HEK293 (cell line): ENCODE results near the gene HHAT.

Experiments
- CTCF ChIA-PET: fragments of 350-600 bp; formaldehyde crosslinking; extraction: SDS; loops from one replicate; lab custom pipeline; 2021; ENCODE audit warnings: antibody characterized with exemption; lab: Yijun Ruan, JAX
- POLR2A ChIA-PET: fragments of 300-600 bp; formaldehyde crosslinking; extraction: SDS; loops from one replicate; lab custom pipeline; 2020; ENCODE audit warnings: antibody characterized with exemption, inconsistent platforms; lab: Yijun Ruan, JAX
- H3K27ac ChIP-seq: fragments of 200-500 bp; sonication (Bioruptor generic); 2 replicates; pipeline ENCODE4 v1.5.1; 2014; ENCODE audit warnings: low read depth, low read length, control low read depth, inconsistent platforms; ENCODE audit errors: extremely low read depth
- H3K36me3 ChIP-seq, 2 experiments: fragments of 200-500 bp in 1 of 2; sonication (Bioruptor generic) in 1 of 2; 1 replicate in 1 of 2; 2 replicates in 1 of 2; pipeline ENCODE4 v1.5.1; 2014 to 2017; ENCODE audit warnings: inconsistent platforms in 2 of 2, low read length in 2 of 2; ENCODE audit not compliant: control insufficient read depth in 2 of 2, insufficient read depth in 1 of 2
- H3K4me1 ChIP-seq: fragments of 200-500 bp; sonication (Bioruptor generic); 2 replicates; pipeline ENCODE4 v1.5.1; 2014; ENCODE audit warnings: mild to moderate bottlenecking, low read length, inconsistent platforms; ENCODE audit not compliant: control insufficient read depth, insufficient read depth
- H3K4me3 ChIP-seq: 2 replicates; pipeline ENCODE4 v1.5.1; 2011; ENCODE audit warnings: low read depth, mild to moderate bottlenecking, control low read depth, low read length, moderate library complexity
- H3K9me3 ChIP-seq: fragments of 200-500 bp; sonication (Bioruptor generic); 2 replicates; pipeline ENCODE4 v1.5.1; 2014; ENCODE audit warnings: low read depth, low read length, inconsistent platforms; ENCODE audit not compliant: control insufficient read depth, insufficient read depth
- BCL11A ChIP-seq: fragments of 450-650 bp; formaldehyde crosslinking; IDR thresholded peaks from 2 replicates; pipeline ENCODE4 v1.5.1; 2016; ENCODE audit warnings: low read depth, missing biosample characterization, missing genetic modification characterization
- EGR2 ChIP-seq: fragments of 450-650 bp; formaldehyde crosslinking; IDR thresholded peaks from 2 replicates; pipeline ENCODE4 v1.5.1; 2016; ENCODE audit warnings: low read depth, missing biosample characterization, missing genetic modification characterization
- FEZF1 ChIP-seq: fragments of 450-650 bp; formaldehyde crosslinking; IDR thresholded peaks from 2 replicates; pipeline ENCODE4 v1.5.1; 2016; ENCODE audit warnings: missing biosample characterization, missing genetic modification characterization
- GLIS2 ChIP-seq: fragments of 450-650 bp; formaldehyde crosslinking; IDR thresholded peaks from 2 replicates; pipeline ENCODE4 v1.5.1; 2016; ENCODE audit warnings: missing biosample characterization, missing genetic modification characterization
- MEIS1 ChIP-seq: sonication (generic); formaldehyde crosslinking; IDR thresholded peaks from 2 replicates; pipeline ENCODE4 v1.8.1; 2022; ENCODE audit warnings: missing genetic modification reagents, mild to moderate bottlenecking, borderline replicate concordance
- PRDM1 ChIP-seq: fragments of 450-650 bp; formaldehyde crosslinking; IDR thresholded peaks from 2 replicates; pipeline ENCODE4; 2016; ENCODE audit warnings: missing biosample characterization, missing genetic modification characterization
- SALL2 ChIP-seq: fragments of 450-650 bp; formaldehyde crosslinking; IDR thresholded peaks from 2 replicates; pipeline ENCODE4 v1.5.0; 2017; ENCODE audit warnings: missing biosample characterization, mild to moderate bottlenecking, missing genetic modification characterization, borderline replicate concordance
- SP2 ChIP-seq: fragments of 450-650 bp; formaldehyde crosslinking; IDR thresholded peaks from 2 replicates; pipeline ENCODE4 v1.5.1; 2016; ENCODE audit warnings: missing biosample characterization, missing genetic modification characterization
- ZBTB21 ChIP-seq: fragments of 450-650 bp; formaldehyde crosslinking; IDR thresholded peaks from 2 replicates; pipeline ENCODE4 v1.5.1; 2017; ENCODE audit warnings: missing biosample characterization, missing genetic modification characterization
- ZBTB7A ChIP-seq: fragments of 450-650 bp; formaldehyde crosslinking; IDR thresholded peaks from 2 replicates; pipeline ENCODE4 v1.5.1; 2016; ENCODE audit warnings: low read depth, missing biosample characterization, missing genetic modification characterization
- ZFHX2 ChIP-seq: fragments of 450-650 bp; formaldehyde crosslinking; conservative IDR thresholded peaks from 2 replicates; pipeline ENCODE4 v1.5.1; 2016; ENCODE audit warnings: missing biosample characterization, missing genetic modification characterization
- ZFP3 ChIP-seq: fragments of 450-650 bp; formaldehyde crosslinking; IDR thresholded peaks from 2 replicates; pipeline ENCODE4 v1.5.1; 2016; ENCODE audit warnings: low read depth, missing biosample characterization, missing genetic modification characterization
- ZFP41 ChIP-seq: fragments of 450-650 bp; formaldehyde crosslinking; IDR thresholded peaks from 2 replicates; pipeline ENCODE4 v1.5.1; 2016; ENCODE audit warnings: missing biosample characterization, missing genetic modification characterization, borderline replicate concordance
- ZNF132 ChIP-seq: fragments of 450-650 bp; formaldehyde crosslinking; IDR thresholded peaks from 2 replicates; pipeline ENCODE4 v1.5.1; 2017; ENCODE audit warnings: missing biosample characterization, missing genetic modification characterization, borderline replicate concordance
- ZNF2 ChIP-seq: fragments of 450-650 bp; formaldehyde crosslinking; IDR thresholded peaks from 2 replicates; pipeline ENCODE4 v1.5.1; 2016; ENCODE audit warnings: missing biosample characterization, missing genetic modification characterization
- ZNF221 ChIP-seq: fragments of 450-650 bp; formaldehyde crosslinking; IDR thresholded peaks from 2 replicates; pipeline ENCODE4 v1.5.1; 2017; ENCODE audit warnings: missing biosample characterization, missing genetic modification characterization, borderline replicate concordance
- ZNF223 ChIP-seq: fragments of 450-650 bp; formaldehyde crosslinking; IDR thresholded peaks from 2 replicates; pipeline ENCODE4 v1.5.1; 2016; ENCODE audit warnings: missing biosample characterization, missing genetic modification characterization
- ZNF24 ChIP-seq: fragments of 450-650 bp; formaldehyde crosslinking; IDR thresholded peaks from 2 replicates; pipeline ENCODE4 v1.5.1; 2016; ENCODE audit warnings: missing biosample characterization, missing genetic modification characterization
- ZNF292 ChIP-seq: fragments of 450-650 bp; formaldehyde crosslinking; IDR thresholded peaks from 2 replicates; pipeline ENCODE4 v1.5.1; 2016; ENCODE audit warnings: low read depth, missing biosample characterization, missing genetic modification characterization, borderline replicate concordance
- ZNF335 ChIP-seq: fragments of 450-650 bp; formaldehyde crosslinking; conservative IDR thresholded peaks from 2 replicates; pipeline ENCODE4 v1.5.1; 2016; ENCODE audit warnings: missing biosample characterization, missing genetic modification characterization
- ZNF416 ChIP-seq: fragments of 450-650 bp; formaldehyde crosslinking; IDR thresholded peaks from 2 replicates; pipeline ENCODE4 v1.5.1; 2016; ENCODE audit warnings: missing biosample characterization, missing genetic modification characterization
- ZNF585B ChIP-seq: fragments of 450-650 bp; formaldehyde crosslinking; IDR thresholded peaks from 2 replicates; pipeline ENCODE4 v1.5.1; 2016; ENCODE audit warnings: missing biosample characterization, missing genetic modification characterization
- ZNF621 ChIP-seq: fragments of 450-650 bp; formaldehyde crosslinking; IDR thresholded peaks from 2 replicates; pipeline ENCODE4 v1.5.1; 2017; ENCODE audit warnings: missing biosample characterization, missing genetic modification characterization
- ZNF654 ChIP-seq: fragments of 450-650 bp; formaldehyde crosslinking; IDR thresholded peaks from 2 replicates; pipeline ENCODE4 v1.5.1; 2016; ENCODE audit warnings: low read depth, missing biosample characterization, missing genetic modification characterization
- ZNF664 ChIP-seq: fragments of 450-650 bp; formaldehyde crosslinking; IDR thresholded peaks from 2 replicates; pipeline ENCODE4 v1.5.1; 2016; ENCODE audit warnings: missing biosample characterization, missing genetic modification characterization
- ZNF777 ChIP-seq: fragments of 450-650 bp; formaldehyde crosslinking; IDR thresholded peaks from 2 replicates; pipeline ENCODE4 v1.5.1; 2017; ENCODE audit warnings: missing biosample characterization, missing genetic modification characterization, borderline replicate concordance
- ZNF785 ChIP-seq: fragments of 450-650 bp; formaldehyde crosslinking; IDR thresholded peaks from 2 replicates; pipeline ENCODE4 v1.5.1; 2016; ENCODE audit warnings: missing biosample characterization, missing genetic modification characterization
- ZXDB ChIP-seq: fragments of 450-650 bp; formaldehyde crosslinking; IDR thresholded peaks from 2 replicates; pipeline ENCODE4 v1.5.1; 2016; ENCODE audit warnings: missing biosample characterization, missing genetic modification characterization
- TF ChIP-seq, protein P1 (sequence below): fragments of 450-650 bp; formaldehyde crosslinking; IDR thresholded peaks from 2 replicates; pipeline ENCODE4 v1.5.1; 2016; ENCODE audit warnings: missing biosample characterization, missing genetic modification characterization
- TF ChIP-seq, protein P2 (sequence below): fragments of 450-650 bp; formaldehyde crosslinking; IDR thresholded peaks from 2 replicates; pipeline ENCODE4 v1.5.1; 2016; ENCODE audit warnings: missing biosample characterization, missing genetic modification characterization
- TF ChIP-seq, protein P3 (sequence below): fragments of 450-650 bp; formaldehyde crosslinking; IDR thresholded peaks from 2 replicates; pipeline ENCODE4 v1.5.1; 2016; ENCODE audit warnings: missing biosample characterization, missing genetic modification characterization, low read depth
- TF ChIP-seq, protein P4 (sequence below): fragments of 450-650 bp; formaldehyde crosslinking; IDR thresholded peaks from 2 replicates; pipeline ENCODE4 v1.5.1; 2017; ENCODE audit warnings: missing biosample characterization, missing genetic modification characterization
- TF ChIP-seq, protein P5 (sequence below): fragments of 450-650 bp; formaldehyde crosslinking; IDR thresholded peaks from 2 replicates; pipeline ENCODE4 v1.5.1; 2016; ENCODE audit warnings: missing biosample characterization, missing genetic modification characterization

Gene HHAT

DNA sequence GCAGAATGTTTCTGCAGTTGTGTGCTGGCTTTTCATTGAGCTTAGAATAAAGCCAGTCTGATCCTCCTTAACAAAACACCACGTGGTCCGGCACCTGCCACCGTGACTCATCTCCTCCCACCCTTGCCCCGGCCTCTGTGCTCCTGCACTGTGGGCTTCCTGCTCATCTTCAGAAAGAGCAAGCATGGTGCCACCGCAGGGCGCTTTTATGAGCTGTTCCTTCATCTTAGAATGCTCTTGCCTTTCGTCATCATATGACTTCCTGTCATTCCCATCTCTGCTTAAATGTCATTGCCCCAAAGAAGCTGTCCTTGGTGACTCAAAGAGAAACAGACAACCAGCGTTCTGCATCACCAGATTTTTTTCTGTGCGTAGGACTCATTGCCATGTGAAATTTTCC is 117.8 kb downstream of the HHAT start:
- Histone ChIP-seq H3K36me3 (no peaks in the 10 kb centered on the region), H3K4me3 (no peak overlapping the region), H3K9me3 (no peaks in the 10 kb centered on the region), H3K4me1 (peaks cover 5% of the 10 kb centered on the region), H3K27ac (no peak overlapping the region)
- ChIA-PET POLR2A (no interaction called here), CTCF (interaction anchor here (0.6 to 9.1 kb wide), 18 partner anchors 11 to 768 kb away, joined by 3 to 136 read pairs (median 6); partner anchors contain the start of gene KCNH1)
- TF ChIP-seq SP2 (tag by site-specific recombination) (no peak), BCL11A (tag by site-specific recombination) (no peak), ZNF585B (tag by site-specific recombination) (no peak), FEZF1 (tag by site-specific recombination) (peak; percentile 50), ZXDB (tag by site-specific recombination) (no peak), ZNF621 (tag by site-specific recombination) (no peak), ZNF2 (tag by site-specific recombination) (no peak), ZBTB21 (0 out of 2 replicates have a peak, but pooled peaks have one; percentile 24), PRDM1 (tag by site-specific recombination) (no peak), MEIS1 (CRISPR knock-in tag) (no peak), ZNF335 (no peak), SALL2 (no peak), ZNF221 (no peak), ZNF664 (no peak), ZNF785 (tag by site-specific recombination) (no peak), GLIS2 (no peak), ZNF223 (tag by site-specific recombination) (no peak), EGR2 (tag by site-specific recombination) (peak; percentile 50; the same call in 1 of the 2 replicates), ZNF292 (tag by site-specific recombination) (no peak), ZNF24 (no peak), ZFP3 (tag by site-specific recombination) (no peak), ZFP41 (tag by site-specific recombination) (no peak), ZNF654 (tag by site-specific recombination) (no peak), ZNF132 (tag by site-specific recombination) (no peak), ZNF416 (tag by site-specific recombination) (no peak), ZFHX2 (peak; percentile 71), ZBTB7A (no peak), ZNF777 (tag by site-specific recombination) (no peak)
- TF ChIP-seq, protein P1, sequence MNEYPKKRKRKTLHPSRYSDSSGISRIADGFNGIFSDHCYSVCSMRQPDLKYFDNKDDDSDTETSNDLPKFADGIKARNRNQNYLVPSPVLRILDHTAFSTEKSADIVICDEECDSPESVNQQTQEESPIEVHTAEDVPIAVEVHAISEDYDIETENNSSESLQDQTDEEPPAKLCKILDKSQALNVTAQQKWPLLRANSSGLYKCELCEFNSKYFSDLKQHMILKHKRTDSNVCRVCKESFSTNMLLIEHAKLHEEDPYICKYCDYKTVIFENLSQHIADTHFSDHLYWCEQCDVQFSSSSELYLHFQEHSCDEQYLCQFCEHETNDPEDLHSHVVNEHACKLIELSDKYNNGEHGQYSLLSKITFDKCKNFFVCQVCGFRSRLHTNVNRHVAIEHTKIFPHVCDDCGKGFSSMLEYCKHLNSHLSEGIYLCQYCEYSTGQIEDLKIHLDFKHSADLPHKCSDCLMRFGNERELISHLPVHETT: no peak
- TF ChIP-seq, protein P2, sequence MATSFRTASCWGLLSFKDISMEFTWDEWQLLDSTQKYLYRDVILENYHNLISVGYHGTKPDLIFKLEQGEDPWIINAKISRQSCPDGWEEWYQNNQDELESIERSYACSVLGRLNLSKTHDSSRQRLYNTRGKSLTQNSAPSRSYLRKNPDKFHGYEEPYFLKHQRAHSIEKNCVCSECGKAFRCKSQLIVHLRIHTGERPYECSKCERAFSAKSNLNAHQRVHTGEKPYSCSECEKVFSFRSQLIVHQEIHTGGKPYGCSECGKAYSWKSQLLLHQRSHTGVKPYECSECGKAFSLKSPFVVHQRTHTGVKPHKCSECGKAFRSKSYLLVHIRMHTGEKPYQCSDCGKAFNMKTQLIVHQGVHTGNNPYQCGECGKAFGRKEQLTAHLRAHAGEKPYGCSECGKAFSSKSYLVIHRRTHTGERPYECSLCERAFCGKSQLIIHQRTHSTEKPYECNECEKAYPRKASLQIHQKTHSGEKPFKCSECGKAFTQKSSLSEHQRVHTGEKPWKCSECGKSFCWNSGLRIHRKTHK: no peak
- TF ChIP-seq, protein P3, sequence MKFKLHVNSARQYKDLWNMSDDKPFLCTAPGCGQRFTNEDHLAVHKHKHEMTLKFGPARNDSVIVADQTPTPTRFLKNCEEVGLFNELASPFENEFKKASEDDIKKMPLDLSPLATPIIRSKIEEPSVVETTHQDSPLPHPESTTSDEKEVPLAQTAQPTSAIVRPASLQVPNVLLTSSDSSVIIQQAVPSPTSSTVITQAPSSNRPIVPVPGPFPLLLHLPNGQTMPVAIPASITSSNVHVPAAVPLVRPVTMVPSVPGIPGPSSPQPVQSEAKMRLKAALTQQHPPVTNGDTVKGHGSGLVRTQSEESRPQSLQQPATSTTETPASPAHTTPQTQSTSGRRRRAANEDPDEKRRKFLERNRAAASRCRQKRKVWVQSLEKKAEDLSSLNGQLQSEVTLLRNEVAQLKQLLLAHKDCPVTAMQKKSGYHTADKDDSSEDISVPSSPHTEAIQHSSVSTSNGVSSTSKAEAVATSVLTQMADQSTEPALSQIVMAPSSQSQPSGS: no peak
- TF ChIP-seq, protein P4, sequence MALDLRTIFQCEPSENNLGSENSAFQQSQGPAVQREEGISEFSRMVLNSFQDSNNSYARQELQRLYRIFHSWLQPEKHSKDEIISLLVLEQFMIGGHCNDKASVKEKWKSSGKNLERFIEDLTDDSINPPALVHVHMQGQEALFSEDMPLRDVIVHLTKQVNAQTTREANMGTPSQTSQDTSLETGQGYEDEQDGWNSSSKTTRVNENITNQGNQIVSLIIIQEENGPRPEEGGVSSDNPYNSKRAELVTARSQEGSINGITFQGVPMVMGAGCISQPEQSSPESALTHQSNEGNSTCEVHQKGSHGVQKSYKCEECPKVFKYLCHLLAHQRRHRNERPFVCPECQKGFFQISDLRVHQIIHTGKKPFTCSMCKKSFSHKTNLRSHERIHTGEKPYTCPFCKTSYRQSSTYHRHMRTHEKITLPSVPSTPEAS: no peak
- TF ChIP-seq, protein P5, sequence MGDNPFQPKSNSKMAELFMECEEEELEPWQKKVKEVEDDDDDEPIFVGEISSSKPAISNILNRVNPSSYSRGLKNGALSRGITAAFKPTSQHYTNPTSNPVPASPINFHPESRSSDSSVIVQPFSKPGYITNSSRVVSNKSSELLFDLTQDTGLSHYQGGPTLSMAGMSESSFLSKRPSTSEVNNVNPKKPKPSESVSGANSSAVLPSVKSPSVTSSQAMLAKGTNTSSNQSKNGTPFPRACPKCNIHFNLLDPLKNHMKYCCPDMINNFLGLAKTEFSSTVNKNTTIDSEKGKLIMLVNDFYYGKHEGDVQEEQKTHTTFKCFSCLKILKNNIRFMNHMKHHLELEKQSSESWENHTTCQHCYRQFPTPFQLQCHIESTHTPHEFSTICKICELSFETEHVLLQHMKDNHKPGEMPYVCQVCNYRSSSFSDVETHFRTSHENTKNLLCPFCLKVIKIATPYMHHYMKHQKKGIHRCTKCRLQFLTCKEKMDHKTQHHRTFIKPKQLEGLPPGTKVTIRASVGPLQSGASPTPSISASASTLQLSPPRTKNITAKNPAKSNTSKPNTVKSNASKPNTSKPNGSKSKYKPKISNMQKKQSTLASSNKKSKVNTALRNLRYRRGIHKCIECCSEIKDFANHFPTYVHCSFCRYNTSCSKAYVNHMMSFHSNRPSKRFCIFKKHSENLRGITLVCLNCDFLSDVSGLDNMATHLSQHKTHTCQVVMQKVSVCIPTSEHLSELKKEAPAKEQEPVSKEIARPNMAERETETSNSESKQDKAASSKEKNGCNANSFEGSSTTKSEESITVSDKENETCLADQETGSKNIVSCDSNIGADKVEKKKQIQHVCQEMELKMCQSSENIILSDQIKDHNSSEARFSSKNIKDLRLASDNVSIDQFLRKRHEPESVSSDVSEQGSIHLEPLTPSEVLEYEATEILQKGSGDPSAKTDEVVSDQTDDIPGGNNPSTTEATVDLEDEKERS (tag by site-specific recombination): no peak
